WTC11 (cell line): Measurements from ENCODE around the gene GZMM. TPM values are rescaled to one million over a fixed set of nuclear protein-coding genes. Genes with fewer than 3 reads are reported as not detected.

Experiments
- ATAC-seq: fragments of 200-7000 bp; cut with Tn5 transposase; 2 replicates; pipeline ENCODE4 v1.10.0; 2021; ENCODE audit warnings: mild to moderate bottlenecking, moderate library complexity
- CTCF ChIA-PET: fragments of 300-600 bp; sonication (Branson Sonifier 250); formaldehyde crosslinking; loops from one replicate; lab custom pipeline; 2021; ENCODE audit warnings: antibody characterized with exemption; lab: Charles Lee
- POLR2A ChIA-PET: fragments of 350-600 bp; sonication (Branson Sonifier 250); formaldehyde crosslinking; loops from one replicate; lab custom pipeline; 2021; ENCODE audit warnings: antibody characterized with exemption; lab: Charles Lee
- DNase-seq: peaks from one replicate; pipeline ENCODE4 v3.0.0; 2021; ENCODE audit warnings: low spot score
- H3K27ac Mint-ChIP-seq: 2 replicates; pipeline ENCODE4 v1.8.0; 2021; ENCODE audit warnings: mixed read lengths
- H3K27me3 Mint-ChIP-seq: 2 replicates; pipeline ENCODE4 v1.8.0; 2021; ENCODE audit warnings: low read depth, mild to moderate bottlenecking, moderate library complexity, mixed read lengths
- H3K36me3 Mint-ChIP-seq: 2 replicates; pipeline ENCODE4 v1.8.0; 2021; ENCODE audit warnings: mixed read lengths
- H3K4me1 Mint-ChIP-seq: 2 replicates; pipeline ENCODE4 v1.8.0; 2022; ENCODE audit warnings: mixed read lengths
- H3K4me3 Mint-ChIP-seq: 2 replicates; pipeline ENCODE4 v1.8.0; 2021; ENCODE audit warnings: mild to moderate bottlenecking, moderate library complexity, mixed read lengths
- H3K9me3 Mint-ChIP-seq: 2 replicates; pipeline ENCODE4 v1.8.0; 2021; ENCODE audit warnings: mixed read lengths
- CREM ChIP-seq: sonication (generic); formaldehyde crosslinking; IDR thresholded peaks from 2 replicates; pipeline ENCODE4 v1.8.1; 2022; ENCODE audit warnings: mild to moderate bottlenecking, missing genetic modification reagents, moderate library complexity
- FOXK1 ChIP-seq: sonication (generic); formaldehyde crosslinking; IDR thresholded peaks from 2 replicates; pipeline ENCODE4 v1.8.0; 2022; ENCODE audit warnings: mild to moderate bottlenecking, moderate library complexity, missing genetic modification reagents
- GABPB1 ChIP-seq: sonication (generic); formaldehyde crosslinking; IDR thresholded peaks from 2 replicates; pipeline ENCODE4 v1.8.1; 2023; ENCODE audit warnings: mild to moderate bottlenecking, missing genetic modification reagents
- NFYB ChIP-seq: sonication (generic); formaldehyde crosslinking; conservative IDR thresholded peaks from 2 replicates; pipeline ENCODE4 v1.8.0; 2022; ENCODE audit warnings: low read depth, missing genetic modification reagents
- TEAD1 ChIP-seq: sonication (generic); formaldehyde crosslinking; IDR thresholded peaks from 2 replicates; pipeline ENCODE4 v1.8.0; 2022; ENCODE audit warnings: mild to moderate bottlenecking, missing genetic modification reagents
- TP53 ChIP-seq: sonication (generic); formaldehyde crosslinking; IDR thresholded peaks from 2 replicates; pipeline ENCODE4 v1.8.1; 2023; ENCODE audit warnings: mild to moderate bottlenecking, missing genetic modification reagents
- ZNF121 ChIP-seq: sonication (generic); formaldehyde crosslinking; IDR thresholded peaks from 2 replicates; pipeline ENCODE4 v1.8.0; 2023; ENCODE audit warnings: missing genetic modification reagents
- ZNF138 ChIP-seq: sonication (generic); formaldehyde crosslinking; conservative IDR thresholded peaks from 2 replicates; pipeline ENCODE4 v1.8.1; 2022; ENCODE audit warnings: mild to moderate bottlenecking, moderate library complexity, missing genetic modification reagents
- ZNF317 ChIP-seq: sonication (generic); formaldehyde crosslinking; IDR thresholded peaks from 2 replicates; pipeline ENCODE4 v1.8.1; 2023; ENCODE audit warnings: low read depth, mild to moderate bottlenecking, moderate library complexity, missing genetic modification reagents, borderline replicate concordance
- ZNF423 ChIP-seq: fragments of 250-450 bp; sonication (Bioruptor Pico); IDR thresholded peaks from 2 replicates; pipeline ENCODE4 v2.1.2; 2022; ENCODE audit warnings: mild to moderate bottlenecking, moderate library complexity
- total RNA-seq: library from RNA; stranded (reverse); gene quantifications from 3 replicates; pipeline ENCODE4 v1.2.3, GENCODE V29; 2021
- TF ChIP-seq, protein P1 (sequence below): fragments of 250-450 bp; sonication (Bioruptor Pico); IDR thresholded peaks from 2 replicates; pipeline ENCODE4 v1.9.0; 2021; ENCODE audit warnings: mild to moderate bottlenecking
- TF ChIP-seq, protein P2 (sequence below): sonication (generic); formaldehyde crosslinking; IDR thresholded peaks from 2 replicates; pipeline ENCODE4 v1.8.1; 2022; ENCODE audit warnings: mild to moderate bottlenecking, moderate library complexity, missing genetic modification reagents
- TF ChIP-seq, protein P3 (sequence below): sonication (generic); formaldehyde crosslinking; IDR thresholded peaks from 2 replicates; pipeline ENCODE4 v1.8.0; 2022; ENCODE audit warnings: mild to moderate bottlenecking, missing genetic modification reagents
- TF ChIP-seq, protein P4 (sequence below): sonication (generic); formaldehyde crosslinking; IDR thresholded peaks from 2 replicates; pipeline ENCODE4 v1.8.0; 2022; ENCODE audit warnings: mild to moderate bottlenecking, missing genetic modification reagents
- TF ChIP-seq, protein P5 (sequence below): sonication (generic); formaldehyde crosslinking; IDR thresholded peaks from 2 replicates; pipeline ENCODE4 v1.8.0; 2023; ENCODE audit warnings: mild to moderate bottlenecking, missing genetic modification reagents
- TF ChIP-seq, protein P6 (sequence below): sonication (generic); formaldehyde crosslinking; IDR thresholded peaks from 2 replicates; pipeline ENCODE4 v1.8.0; 2023; ENCODE audit warnings: missing genetic modification reagents, mild to moderate bottlenecking, borderline replicate concordance
- TF ChIP-seq, protein P7 (sequence below): sonication (generic); formaldehyde crosslinking; IDR thresholded peaks from 2 replicates; pipeline ENCODE4 v1.8.0; 2023; ENCODE audit warnings: missing genetic modification reagents

Gene GZMM
- total RNA-seq, 1 experiment from 2014 or later: 0.68 TPM

DNA sequence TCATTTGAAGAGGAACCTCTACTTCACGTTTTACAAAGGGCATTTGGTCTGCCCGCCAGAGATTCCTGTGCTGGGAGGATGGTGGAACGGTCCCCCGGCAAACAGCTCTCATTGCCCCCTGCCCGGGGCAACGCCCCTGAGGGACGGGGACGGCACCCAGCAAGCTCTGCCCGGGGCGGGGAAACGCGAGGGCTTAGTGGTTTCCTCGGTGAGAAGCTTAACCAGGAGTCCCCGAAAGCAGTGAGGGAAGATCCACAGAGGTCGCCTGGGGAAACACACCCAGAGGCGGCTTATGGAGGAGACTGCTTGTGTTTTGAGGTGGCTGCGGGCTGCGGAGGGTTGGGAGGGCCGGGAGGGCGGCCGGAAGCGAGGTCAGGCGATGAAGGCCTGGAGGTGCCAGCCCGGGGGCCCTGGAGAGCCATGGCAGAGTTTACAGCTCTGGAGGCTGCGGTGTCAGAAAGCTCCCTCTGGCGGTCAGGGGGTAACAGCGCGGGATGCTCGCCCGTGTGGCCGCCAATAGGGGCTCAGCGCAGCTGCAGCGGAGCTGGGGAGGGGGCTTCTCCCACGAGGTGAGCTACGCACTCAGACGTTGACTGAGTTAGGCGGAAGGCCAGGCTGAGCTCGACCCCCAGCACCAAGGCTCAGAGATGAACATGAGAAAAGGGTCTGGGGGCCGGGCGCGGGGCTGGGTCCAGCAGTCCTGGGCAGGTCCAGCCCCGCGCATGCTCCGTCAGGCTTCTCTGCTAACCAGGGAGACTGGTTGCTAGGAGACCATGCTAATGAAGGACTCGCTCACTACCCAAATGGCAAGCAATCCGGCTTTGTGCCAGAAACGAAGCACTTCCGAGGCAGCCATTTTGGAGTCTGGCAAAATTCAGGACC, 37.2 kb upstream of the GZMM start (continued):
- TF ChIP-seq, protein P1, sequence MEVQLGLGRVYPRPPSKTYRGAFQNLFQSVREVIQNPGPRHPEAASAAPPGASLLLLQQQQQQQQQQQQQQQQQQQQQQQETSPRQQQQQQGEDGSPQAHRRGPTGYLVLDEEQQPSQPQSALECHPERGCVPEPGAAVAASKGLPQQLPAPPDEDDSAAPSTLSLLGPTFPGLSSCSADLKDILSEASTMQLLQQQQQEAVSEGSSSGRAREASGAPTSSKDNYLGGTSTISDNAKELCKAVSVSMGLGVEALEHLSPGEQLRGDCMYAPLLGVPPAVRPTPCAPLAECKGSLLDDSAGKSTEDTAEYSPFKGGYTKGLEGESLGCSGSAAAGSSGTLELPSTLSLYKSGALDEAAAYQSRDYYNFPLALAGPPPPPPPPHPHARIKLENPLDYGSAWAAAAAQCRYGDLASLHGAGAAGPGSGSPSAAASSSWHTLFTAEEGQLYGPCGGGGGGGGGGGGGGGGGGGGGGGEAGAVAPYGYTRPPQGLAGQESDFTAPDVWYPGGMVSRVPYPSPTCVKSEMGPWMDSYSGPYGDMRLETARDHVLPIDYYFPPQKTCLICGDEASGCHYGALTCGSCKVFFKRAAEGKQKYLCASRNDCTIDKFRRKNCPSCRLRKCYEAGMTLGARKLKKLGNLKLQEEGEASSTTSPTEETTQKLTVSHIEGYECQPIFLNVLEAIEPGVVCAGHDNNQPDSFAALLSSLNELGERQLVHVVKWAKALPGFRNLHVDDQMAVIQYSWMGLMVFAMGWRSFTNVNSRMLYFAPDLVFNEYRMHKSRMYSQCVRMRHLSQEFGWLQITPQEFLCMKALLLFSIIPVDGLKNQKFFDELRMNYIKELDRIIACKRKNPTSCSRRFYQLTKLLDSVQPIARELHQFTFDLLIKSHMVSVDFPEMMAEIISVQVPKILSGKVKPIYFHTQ (CRISPR knock-in tag): no peak
- TF ChIP-seq, protein P2, sequence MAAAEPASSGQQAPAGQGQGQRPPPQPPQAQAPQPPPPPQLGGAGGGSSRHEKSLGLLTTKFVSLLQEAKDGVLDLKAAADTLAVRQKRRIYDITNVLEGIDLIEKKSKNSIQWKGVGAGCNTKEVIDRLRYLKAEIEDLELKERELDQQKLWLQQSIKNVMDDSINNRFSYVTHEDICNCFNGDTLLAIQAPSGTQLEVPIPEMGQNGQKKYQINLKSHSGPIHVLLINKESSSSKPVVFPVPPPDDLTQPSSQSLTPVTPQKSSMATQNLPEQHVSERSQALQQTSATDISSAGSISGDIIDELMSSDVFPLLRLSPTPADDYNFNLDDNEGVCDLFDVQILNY (CRISPR knock-in tag): 0 out of 2 replicates have a peak, but pooled peaks have one; percentile 25
- TF ChIP-seq, protein P3, sequence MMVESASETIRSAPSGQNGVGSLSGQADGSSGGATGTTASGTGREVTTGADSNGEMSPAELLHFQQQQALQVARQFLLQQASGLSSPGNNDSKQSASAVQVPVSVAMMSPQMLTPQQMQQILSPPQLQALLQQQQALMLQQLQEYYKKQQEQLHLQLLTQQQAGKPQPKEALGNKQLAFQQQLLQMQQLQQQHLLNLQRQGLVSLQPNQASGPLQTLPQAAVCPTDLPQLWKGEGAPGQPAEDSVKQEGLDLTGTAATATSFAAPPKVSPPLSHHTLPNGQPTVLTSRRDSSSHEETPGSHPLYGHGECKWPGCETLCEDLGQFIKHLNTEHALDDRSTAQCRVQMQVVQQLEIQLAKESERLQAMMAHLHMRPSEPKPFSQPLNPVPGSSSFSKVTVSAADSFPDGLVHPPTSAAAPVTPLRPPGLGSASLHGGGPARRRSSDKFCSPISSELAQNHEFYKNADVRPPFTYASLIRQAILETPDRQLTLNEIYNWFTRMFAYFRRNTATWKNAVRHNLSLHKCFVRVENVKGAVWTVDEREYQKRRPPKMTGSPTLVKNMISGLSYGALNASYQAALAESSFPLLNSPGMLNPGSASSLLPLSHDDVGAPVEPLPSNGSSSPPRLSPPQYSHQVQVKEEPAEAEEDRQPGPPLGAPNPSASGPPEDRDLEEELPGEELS (CRISPR knock-in tag): peak; percentile 76; the same call in 1 of the 2 replicates
- TF ChIP-seq TP53 (CRISPR knock-in tag) (no peak), CREM (0 out of 2 replicates have a peak, but pooled peaks have one; percentile 32), ZNF121 (peak; percentile 69; the same call in 1 of the 2 replicates), ZNF138 (no peak), ZNF423 (CRISPR knock-in tag) (peak; percentile 34; the same call in 1 of the 2 replicates), TEAD1 (peak; percentile 42; the same call in 1 of the 2 replicates), ZNF317 (CRISPR knock-in tag) (no peak)
- TF ChIP-seq, protein P4, sequence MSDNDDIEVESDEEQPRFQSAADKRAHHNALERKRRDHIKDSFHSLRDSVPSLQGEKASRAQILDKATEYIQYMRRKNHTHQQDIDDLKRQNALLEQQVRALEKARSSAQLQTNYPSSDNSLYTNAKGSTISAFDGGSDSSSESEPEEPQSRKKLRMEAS (CRISPR knock-in tag): peak; percentile 72; the same call in 1 of the 2 replicates
- TF ChIP-seq, protein P5, sequence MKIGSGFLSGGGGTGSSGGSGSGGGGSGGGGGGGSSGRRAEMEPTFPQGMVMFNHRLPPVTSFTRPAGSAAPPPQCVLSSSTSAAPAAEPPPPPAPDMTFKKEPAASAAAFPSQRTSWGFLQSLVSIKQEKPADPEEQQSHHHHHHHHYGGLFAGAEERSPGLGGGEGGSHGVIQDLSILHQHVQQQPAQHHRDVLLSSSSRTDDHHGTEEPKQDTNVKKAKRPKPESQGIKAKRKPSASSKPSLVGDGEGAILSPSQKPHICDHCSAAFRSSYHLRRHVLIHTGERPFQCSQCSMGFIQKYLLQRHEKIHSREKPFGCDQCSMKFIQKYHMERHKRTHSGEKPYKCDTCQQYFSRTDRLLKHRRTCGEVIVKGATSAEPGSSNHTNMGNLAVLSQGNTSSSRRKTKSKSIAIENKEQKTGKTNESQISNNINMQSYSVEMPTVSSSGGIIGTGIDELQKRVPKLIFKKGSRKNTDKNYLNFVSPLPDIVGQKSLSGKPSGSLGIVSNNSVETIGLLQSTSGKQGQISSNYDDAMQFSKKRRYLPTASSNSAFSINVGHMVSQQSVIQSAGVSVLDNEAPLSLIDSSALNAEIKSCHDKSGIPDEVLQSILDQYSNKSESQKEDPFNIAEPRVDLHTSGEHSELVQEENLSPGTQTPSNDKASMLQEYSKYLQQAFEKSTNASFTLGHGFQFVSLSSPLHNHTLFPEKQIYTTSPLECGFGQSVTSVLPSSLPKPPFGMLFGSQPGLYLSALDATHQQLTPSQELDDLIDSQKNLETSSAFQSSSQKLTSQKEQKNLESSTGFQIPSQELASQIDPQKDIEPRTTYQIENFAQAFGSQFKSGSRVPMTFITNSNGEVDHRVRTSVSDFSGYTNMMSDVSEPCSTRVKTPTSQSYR: no peak

DNA sequence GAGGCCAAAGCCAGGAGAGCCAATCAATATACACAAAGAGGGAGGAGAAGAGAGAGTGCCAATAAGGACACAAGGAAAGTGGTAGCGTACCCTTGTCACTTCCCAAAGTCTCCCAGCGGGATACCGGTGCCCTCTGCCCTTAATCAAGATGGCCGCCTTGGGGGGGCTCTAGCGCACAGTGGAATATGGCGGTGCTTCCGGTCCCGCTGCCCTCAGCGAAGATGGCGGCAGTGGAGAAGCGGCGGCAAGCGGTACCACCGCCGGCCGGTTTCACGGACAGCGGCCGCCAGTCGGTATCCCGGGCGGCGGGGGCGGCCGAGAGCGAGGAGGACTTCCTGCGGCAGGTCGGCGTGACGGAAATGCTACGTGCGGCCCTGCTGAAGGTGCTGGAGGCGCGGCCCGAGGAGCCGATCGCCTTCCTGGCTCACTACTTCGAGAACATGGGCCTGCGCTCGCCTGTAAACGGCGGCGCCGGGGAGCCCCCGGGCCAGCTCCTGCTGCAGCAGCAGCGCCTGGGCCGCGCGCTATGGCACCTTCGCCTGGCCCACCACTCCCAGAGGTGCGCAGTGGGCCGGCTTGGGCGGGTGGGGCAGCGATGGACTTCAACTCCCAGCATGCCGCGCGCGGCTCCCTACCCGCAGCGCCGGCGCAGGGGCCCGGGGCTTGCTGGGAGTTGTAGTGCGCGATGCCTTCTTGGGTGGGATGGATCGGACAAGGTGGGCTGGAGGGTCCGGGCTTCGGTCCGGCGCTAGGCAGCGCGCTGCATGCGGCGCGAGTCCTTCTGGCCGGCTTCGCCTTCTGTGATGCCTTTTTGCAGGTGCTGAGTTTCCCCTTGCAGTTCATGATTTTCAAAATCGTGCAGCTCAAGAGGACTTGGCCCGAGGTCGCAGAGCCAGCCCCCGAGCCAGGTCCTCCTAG, 36.3 kb upstream of the GZMM start, which contains the start of gene TPGS1:
TSS of gene TPGS1 (plus strand) at position 212 of the 918 bp plus-strand sequence. CDS start at position 222, 10 bp downstream.
- ChIA-PET POLR2A (interaction anchor here (1.0 to 1.3 kb wide), 5 partner anchors 13 to 159 kb away, joined by 3 to 8 read pairs (median 3); partner anchors contain the start of gene CDC34), CTCF (interaction anchor here (0.7 to 2.3 kb wide), 29 partner anchors 8 to 233 kb away, joined by 3 to 57 read pairs (median 7); partner anchors contain the start of genes CDC34, MADCAM1 and SHC2)
- peaks cover 13% of the 10 kb centered on the region for H3K36me3 Mint-ChIP-seq
- H3K4me3 Mint-ChIP-seq: peak within 1 kb of the TSS; percentile 93
- H3K9me3 Mint-ChIP-seq: peaks cover 8% of the 10 kb centered on the region; the same call in 1 of the 2 replicates
- peak within 1 kb of the TSS; percentile 100 for H3K27ac Mint-ChIP-seq
- DNase-seq (peak; percentile 93), ATAC-seq (peak; percentile 45)
- peaks cover 18% of the 10 kb centered on the region for H3K4me1 Mint-ChIP-seq
- peaks cover 10% of the 10 kb centered on the region for H3K27me3 Mint-ChIP-seq
- TF ChIP-seq GABPB1 (peak; percentile 80; the same call in 1 of the 2 replicates), FOXK1 (CRISPR knock-in tag) (peak; percentile 37; the same call in 1 of the 2 replicates), NFYB (CRISPR knock-in tag) (no peak; the same call in 1 of the 2 replicates)
- TF ChIP-seq, protein P6, sequence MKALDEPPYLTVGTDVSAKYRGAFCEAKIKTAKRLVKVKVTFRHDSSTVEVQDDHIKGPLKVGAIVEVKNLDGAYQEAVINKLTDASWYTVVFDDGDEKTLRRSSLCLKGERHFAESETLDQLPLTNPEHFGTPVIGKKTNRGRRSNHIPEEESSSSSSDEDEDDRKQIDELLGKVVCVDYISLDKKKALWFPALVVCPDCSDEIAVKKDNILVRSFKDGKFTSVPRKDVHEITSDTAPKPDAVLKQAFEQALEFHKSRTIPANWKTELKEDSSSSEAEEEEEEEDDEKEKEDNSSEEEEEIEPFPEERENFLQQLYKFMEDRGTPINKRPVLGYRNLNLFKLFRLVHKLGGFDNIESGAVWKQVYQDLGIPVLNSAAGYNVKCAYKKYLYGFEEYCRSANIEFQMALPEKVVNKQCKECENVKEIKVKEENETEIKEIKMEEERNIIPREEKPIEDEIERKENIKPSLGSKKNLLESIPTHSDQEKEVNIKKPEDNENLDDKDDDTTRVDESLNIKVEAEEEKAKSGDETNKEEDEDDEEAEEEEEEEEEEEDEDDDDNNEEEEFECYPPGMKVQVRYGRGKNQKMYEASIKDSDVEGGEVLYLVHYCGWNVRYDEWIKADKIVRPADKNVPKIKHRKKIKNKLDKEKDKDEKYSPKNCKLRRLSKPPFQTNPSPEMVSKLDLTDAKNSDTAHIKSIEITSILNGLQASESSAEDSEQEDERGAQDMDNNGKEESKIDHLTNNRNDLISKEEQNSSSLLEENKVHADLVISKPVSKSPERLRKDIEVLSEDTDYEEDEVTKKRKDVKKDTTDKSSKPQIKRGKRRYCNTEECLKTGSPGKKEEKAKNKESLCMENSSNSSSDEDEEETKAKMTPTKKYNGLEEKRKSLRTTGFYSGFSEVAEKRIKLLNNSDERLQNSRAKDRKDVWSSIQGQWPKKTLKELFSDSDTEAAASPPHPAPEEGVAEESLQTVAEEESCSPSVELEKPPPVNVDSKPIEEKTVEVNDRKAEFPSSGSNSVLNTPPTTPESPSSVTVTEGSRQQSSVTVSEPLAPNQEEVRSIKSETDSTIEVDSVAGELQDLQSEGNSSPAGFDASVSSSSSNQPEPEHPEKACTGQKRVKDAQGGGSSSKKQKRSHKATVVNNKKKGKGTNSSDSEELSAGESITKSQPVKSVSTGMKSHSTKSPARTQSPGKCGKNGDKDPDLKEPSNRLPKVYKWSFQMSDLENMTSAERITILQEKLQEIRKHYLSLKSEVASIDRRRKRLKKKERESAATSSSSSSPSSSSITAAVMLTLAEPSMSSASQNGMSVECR (CRISPR knock-in tag): peak; percentile 47; the same call in 1 of the 2 replicates
- TF ChIP-seq, protein P7, sequence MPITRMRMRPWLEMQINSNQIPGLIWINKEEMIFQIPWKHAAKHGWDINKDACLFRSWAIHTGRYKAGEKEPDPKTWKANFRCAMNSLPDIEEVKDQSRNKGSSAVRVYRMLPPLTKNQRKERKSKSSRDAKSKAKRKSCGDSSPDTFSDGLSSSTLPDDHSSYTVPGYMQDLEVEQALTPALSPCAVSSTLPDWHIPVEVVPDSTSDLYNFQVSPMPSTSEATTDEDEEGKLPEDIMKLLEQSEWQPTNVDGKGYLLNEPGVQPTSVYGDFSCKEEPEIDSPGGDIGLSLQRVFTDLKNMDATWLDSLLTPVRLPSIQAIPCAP: 0 out of 2 replicates have a peak, but pooled peaks have one; percentile 41
